Mesenchymal stem cell (in vitro differentiated cells and primary cell): ENCODE results near the gene GPHA2.
A peak's percentile ranks its signal among the peaks of the same experiment; 100 is the strongest.

Experiments
- DNase-seq: peaks from one replicate; pipeline ENCODE4 v3.0.0-alpha.2; 2013
- H2AFZ ChIP-seq: one replicate; pipeline ENCODE4 v1.6.1; 2013; ENCODE audit warnings: low read depth, mild to moderate bottlenecking, control low read depth, inconsistent platforms, low read length, moderate library complexity
- H2AK5ac ChIP-seq: 2 replicates; pipeline ENCODE4 v1.6.1; 2013; ENCODE audit warnings: low read length, moderate library complexity, mild to moderate bottlenecking, inconsistent platforms; ENCODE audit not compliant: severe bottlenecking
- H2BK120ac ChIP-seq: one replicate; pipeline ENCODE4 v1.6.1; 2013; ENCODE audit warnings: low read depth, mild to moderate bottlenecking, inconsistent platforms, low read length, moderate library complexity
- H2BK12ac ChIP-seq, 2 experiments: one replicate each; pipeline ENCODE4 v1.6.1; 2013; ENCODE audit warnings: inconsistent platforms in 2 of 2, low read length in 2 of 2, mild to moderate bottlenecking in 2 of 2, moderate library complexity in 2 of 2, control low read depth in 1 of 2
- H2BK15ac ChIP-seq: one replicate; pipeline ENCODE4 v1.6.1; 2013; ENCODE audit warnings: mild to moderate bottlenecking, low read depth, inconsistent platforms; ENCODE audit not compliant: poor library complexity, severe bottlenecking
- H2BK5ac ChIP-seq: 2 replicates; pipeline ENCODE4 v1.6.1; 2013; ENCODE audit warnings: low read depth, mild to moderate bottlenecking, low read length, control low read depth, inconsistent platforms; ENCODE audit not compliant: poor library complexity, severe bottlenecking
- H3K14ac ChIP-seq, 2 experiments: one replicate each; pipeline ENCODE4 v1.6.1; 2013; ENCODE audit warnings: inconsistent platforms in 2 of 2, low read length in 2 of 2, control low read depth in 1 of 2, mild to moderate bottlenecking in 1 of 2, moderate library complexity in 1 of 2
- H3K18ac ChIP-seq, 2 experiments: one replicate each; pipeline ENCODE4 v1.6.1; 2013; ENCODE audit warnings: inconsistent platforms in 2 of 2, low read length in 2 of 2, control low read depth in 1 of 2, low read depth in 1 of 2, mild to moderate bottlenecking in 1 of 2
- H3K23ac ChIP-seq, 2 experiments: one replicate each; pipeline ENCODE4 v1.6.1; 2013; ENCODE audit warnings: inconsistent platforms in 2 of 2, low read length in 2 of 2, mild to moderate bottlenecking in 2 of 2, moderate library complexity in 2 of 2, control low read depth in 1 of 2
- H3K27ac ChIP-seq: 2 replicates; pipeline ENCODE4 v1.5.1; 2013; ENCODE audit warnings: mild to moderate bottlenecking, moderate library complexity, low read length, control low read depth, inconsistent platforms; ENCODE audit not compliant: poor library complexity, severe bottlenecking
- H3K27me3 ChIP-seq, 2 experiments: 2 replicates each; pipeline versions ENCODE4 v1.6.1 to v1.7.0; 2013; ENCODE audit warnings: low read length in 2 of 2, mild to moderate bottlenecking in 2 of 2, moderate library complexity in 2 of 2, control low read depth in 1 of 2, inconsistent platforms in 1 of 2; ENCODE audit not compliant: control insufficient read depth in 1 of 2, insufficient read depth in 1 of 2
- H3K36me3 ChIP-seq, 2 experiments: 2 replicates each; pipeline versions ENCODE4 v1.6.1 to v1.7.0; 2013; ENCODE audit warnings: low read length in 2 of 2, control low read depth in 1 of 2, inconsistent platforms in 1 of 2, low read depth in 1 of 2, mild to moderate bottlenecking in 1 of 2; ENCODE audit not compliant: insufficient read depth in 2 of 2, control insufficient read depth in 1 of 2
- H3K4ac ChIP-seq, 2 experiments: one replicate each; pipeline ENCODE4 v1.6.1; 2013; ENCODE audit warnings: inconsistent platforms in 2 of 2, low read length in 2 of 2, mild to moderate bottlenecking in 2 of 2, moderate library complexity in 2 of 2, control low read depth in 1 of 2, low read depth in 1 of 2
- H3K4me1 ChIP-seq: 2 replicates; pipeline ENCODE4 v1.6.1; 2013; ENCODE audit warnings: low read depth, low read length, control low read depth; ENCODE audit not compliant: control insufficient read depth, insufficient read depth
- H3K4me2 ChIP-seq: 2 replicates; pipeline ENCODE4 v1.6.1; 2013; ENCODE audit warnings: low read length, mild to moderate bottlenecking, inconsistent platforms; ENCODE audit not compliant: poor library complexity, severe bottlenecking
- H3K4me3 ChIP-seq, 2 experiments: 2 replicates each; pipeline versions ENCODE4 v1.5.1 to v1.7.0; 2013; ENCODE audit warnings: low read length in 2 of 2, mild to moderate bottlenecking in 2 of 2, control low read depth in 1 of 2, low read depth in 1 of 2; ENCODE audit not compliant: insufficient read depth in 1 of 2
- H3K79me1 ChIP-seq: replicated peaks from 2 replicates; pipeline ENCODE4 v1.6.1; 2013; ENCODE audit warnings: mild to moderate bottlenecking, control low read depth, low read length, inconsistent platforms; ENCODE audit not compliant: poor library complexity, severe bottlenecking
- H3K9ac ChIP-seq: 2 replicates; pipeline ENCODE4 v1.7.0; 2013; ENCODE audit warnings: mild to moderate bottlenecking, low read length, moderate library complexity
- H3K9me3 ChIP-seq: 2 replicates; pipeline ENCODE4 v1.7.0; 2013; ENCODE audit warnings: mild to moderate bottlenecking, low read length; ENCODE audit not compliant: control insufficient read depth
- H4K8ac ChIP-seq: one replicate; pipeline ENCODE4 v1.6.1; 2013; ENCODE audit warnings: inconsistent platforms, mild to moderate bottlenecking, low read length, moderate library complexity
- H4K91ac ChIP-seq: one replicate; pipeline ENCODE4 v1.6.1; 2013; ENCODE audit warnings: mild to moderate bottlenecking, low read length, inconsistent platforms
- WGBS: methylation state at CpG from one replicate; pipeline ENCODE4 v1.1.7; 2013; ENCODE audit warnings: mixed read lengths; 5-methylcytosine and 5-hydroxymethylcytosine counted together

The GPHA2 gene

DNA sequence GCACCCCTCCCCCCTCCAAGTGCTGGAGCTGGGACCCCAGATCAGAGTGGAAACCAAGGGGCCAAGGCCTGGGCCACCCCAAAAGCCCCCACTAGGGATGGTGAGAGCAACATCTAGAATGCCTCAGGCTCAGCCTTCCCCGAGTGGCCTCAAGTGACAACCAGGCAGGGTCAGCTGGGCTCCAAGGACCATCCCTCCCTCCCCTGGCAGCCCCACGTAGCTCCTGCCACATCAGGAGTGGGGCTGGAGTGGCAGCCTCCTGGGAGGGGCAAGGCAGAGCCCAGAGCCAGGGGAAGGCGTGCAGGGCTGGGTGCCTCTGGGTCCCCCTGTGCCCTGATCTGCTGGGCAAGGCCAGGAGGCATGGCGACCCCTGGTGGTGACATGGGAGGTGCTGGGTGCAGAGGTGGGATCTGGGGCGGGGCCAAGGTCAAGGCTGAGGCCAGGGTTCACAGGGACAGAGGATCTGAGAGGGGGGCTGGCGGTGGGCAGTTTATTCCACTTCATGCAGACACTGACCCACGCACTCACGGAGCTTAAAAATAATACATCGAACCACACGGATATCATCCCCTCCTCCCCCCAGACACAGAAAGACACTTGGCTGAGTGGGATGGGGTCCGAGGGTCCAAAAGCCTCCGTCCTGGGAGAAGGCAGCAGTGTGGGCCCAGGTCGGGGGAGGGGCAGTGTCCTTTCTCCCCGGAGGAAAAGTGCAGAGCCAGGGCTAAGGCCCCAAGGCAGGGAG lies 41.5 kb downstream of the GPHA2 start:
- peak; percentile 66 for DNase-seq
- peak overlapping the region in 1 of 2 experiments; percentile 68 for H2BK12ac ChIP-seq
- peak overlapping the region in 1 of 2 experiments; percentile 41 for H3K4ac ChIP-seq
- peaks cover 14% of the 10 kb centered on the region for H3K4me1 ChIP-seq
- no peak overlapping the region for H2BK15ac ChIP-seq
- no peak overlapping the region for H4K91ac ChIP-seq
- H3K4me3 ChIP-seq: no peak overlapping the region
- no peak overlapping the region for H2AK5ac ChIP-seq
- H2BK5ac ChIP-seq: no peak overlapping the region
- no peak overlapping the region for H3K27ac ChIP-seq
- peak overlapping the region in 1 of 2 experiments; percentile 86 for H3K18ac ChIP-seq
- H3K79me1 ChIP-seq: no peaks in the 10 kb centered on the region
- no peaks in the 10 kb centered on the region for H3K27me3 ChIP-seq
- no peak overlapping the region for H3K4me2 ChIP-seq
- no peak overlapping the region for H2BK120ac ChIP-seq
- 42% methylated on average over 12 of the region's 14 CpGs for WGBS
- peak overlapping the region in 1 of 2 experiments; percentile 37 for H3K14ac ChIP-seq
- H2AFZ ChIP-seq: peak overlapping the region; percentile 32
- no peaks in the 10 kb centered on the region for H3K9me3 ChIP-seq
- H3K23ac ChIP-seq: no peak overlapping the region
- H4K8ac ChIP-seq: no peak overlapping the region
- peaks cover 43 to 46% of the 10 kb centered on the region in 2 experiments for H3K36me3 ChIP-seq
- H3K9ac ChIP-seq: no peak overlapping the region

DNA sequence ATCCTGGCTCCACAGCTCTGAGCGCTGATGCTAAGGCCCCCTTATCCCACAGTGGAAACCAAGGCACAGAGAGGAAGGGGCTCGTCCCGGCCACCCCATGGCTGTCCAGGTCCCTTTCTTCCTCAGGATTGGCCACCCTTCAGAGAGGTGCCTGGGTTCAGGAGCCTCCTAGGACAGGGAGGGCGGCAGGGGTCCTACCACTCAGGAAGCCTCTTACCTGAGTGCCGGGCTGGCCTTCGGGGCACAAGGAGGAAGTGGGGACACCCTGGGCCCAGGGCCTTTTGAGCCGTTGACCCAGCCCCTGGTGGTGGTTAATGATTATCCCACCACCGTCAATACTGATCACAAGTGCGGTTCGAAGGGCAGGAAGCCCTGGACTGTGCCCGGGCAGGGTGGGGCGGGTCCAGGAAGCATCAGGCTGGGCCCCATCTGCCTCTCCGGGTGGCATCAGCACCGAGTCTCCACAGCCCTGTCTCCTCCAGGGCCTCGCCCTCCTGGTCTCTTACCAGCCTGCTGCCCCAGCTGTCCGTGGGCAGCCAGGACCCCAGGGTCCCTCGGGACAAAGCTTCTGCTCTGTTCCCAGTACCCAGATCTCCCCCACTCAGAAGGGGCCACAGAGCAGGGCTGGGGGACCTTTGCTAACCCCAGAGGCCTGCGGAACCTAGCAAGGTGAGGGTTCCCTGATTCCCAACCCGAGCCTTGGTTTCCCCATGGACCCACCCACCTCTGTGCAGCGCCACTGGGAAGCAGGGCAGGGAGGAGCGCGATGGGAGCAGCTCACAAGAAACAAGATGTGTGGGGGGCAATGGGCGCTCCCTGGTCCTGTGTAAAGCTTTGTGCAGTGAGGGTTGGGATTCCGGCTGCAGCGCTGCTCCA lies 42.3 kb downstream of the GPHA2 start:
- Histone ChIP-seq H4K8ac (no peak overlapping the region), H3K18ac (peak overlapping the region in 1 of 2 experiments; percentile 86), H2BK5ac (no peak overlapping the region), H3K27ac (no peak overlapping the region), H4K91ac (peak overlapping the region; percentile 3), H3K4me3 (no peak overlapping the region), H3K23ac (no peak overlapping the region), H3K14ac (no peak overlapping the region), H2BK120ac (no peak overlapping the region), H3K9me3 (no peaks in the 10 kb centered on the region), H2BK15ac (no peak overlapping the region), H3K4ac (no peak overlapping the region), H3K79me1 (no peaks in the 10 kb centered on the region), H3K9ac (no peak overlapping the region), H2BK12ac (peak overlapping the region in 1 of 2 experiments; percentile 25), H3K4me2 (no peak overlapping the region), H3K36me3 (peaks cover 37 to 39% of the 10 kb centered on the region in 2 experiments), H3K27me3 (no peaks in the 10 kb centered on the region), H3K4me1 (peaks cover 20% of the 10 kb centered on the region), H2AK5ac (no peak overlapping the region), H2AFZ (no peak overlapping the region)
- 92% methylated on average over 25 of the region's 25 CpGs for WGBS
- DNase-seq: no peak

DNA sequence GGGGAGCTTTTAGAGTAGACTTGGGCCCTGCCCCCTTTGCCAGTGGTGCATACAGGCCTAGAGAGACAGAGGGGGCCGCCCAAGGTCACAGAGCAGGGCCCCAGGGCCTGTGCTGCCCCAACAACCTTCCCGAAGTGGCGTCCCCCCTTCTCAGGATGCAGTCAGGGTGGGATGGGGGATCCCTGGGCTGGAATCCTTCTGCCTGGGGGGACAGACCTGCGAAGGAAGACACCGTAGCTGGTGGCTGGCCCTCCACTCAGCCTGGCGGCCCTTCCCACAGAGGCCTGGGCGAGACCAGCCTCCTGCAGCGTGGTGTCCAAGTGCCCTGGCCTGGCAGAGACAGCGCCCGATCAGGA lies 42.9 kb downstream of the GPHA2 start:
- peaks cover 30 to 33% of the 10 kb centered on the region in 2 experiments for H3K36me3 ChIP-seq
- no peak overlapping the region for H4K91ac ChIP-seq
- no peak overlapping the region for H2BK5ac ChIP-seq
- H2BK15ac ChIP-seq: no peak overlapping the region
- no peak overlapping the region for H3K9ac ChIP-seq
- DNase-seq: no peak
- no peak overlapping the region for H3K18ac ChIP-seq
- no peak overlapping the region for H3K27ac ChIP-seq
- H3K4ac ChIP-seq: no peak overlapping the region
- no peak overlapping the region for H2BK12ac ChIP-seq
- H3K79me1 ChIP-seq: no peaks in the 10 kb centered on the region
- no peak overlapping the region for H4K8ac ChIP-seq
- no peak overlapping the region for H3K4me3 ChIP-seq
- WGBS: 95% methylated on average over 10 of the region's 10 CpGs
- H3K9me3 ChIP-seq: no peaks in the 10 kb centered on the region
- peak overlapping the region; percentile 34 for H2AK5ac ChIP-seq
- H3K23ac ChIP-seq: no peak overlapping the region
- no peak overlapping the region for H3K14ac ChIP-seq
- H3K27me3 ChIP-seq: no peaks in the 10 kb centered on the region
- no peak overlapping the region for H2BK120ac ChIP-seq
- no peak overlapping the region for H2AFZ ChIP-seq
- H3K4me1 ChIP-seq: peaks cover 25% of the 10 kb centered on the region
- no peak overlapping the region for H3K4me2 ChIP-seq

DNA sequence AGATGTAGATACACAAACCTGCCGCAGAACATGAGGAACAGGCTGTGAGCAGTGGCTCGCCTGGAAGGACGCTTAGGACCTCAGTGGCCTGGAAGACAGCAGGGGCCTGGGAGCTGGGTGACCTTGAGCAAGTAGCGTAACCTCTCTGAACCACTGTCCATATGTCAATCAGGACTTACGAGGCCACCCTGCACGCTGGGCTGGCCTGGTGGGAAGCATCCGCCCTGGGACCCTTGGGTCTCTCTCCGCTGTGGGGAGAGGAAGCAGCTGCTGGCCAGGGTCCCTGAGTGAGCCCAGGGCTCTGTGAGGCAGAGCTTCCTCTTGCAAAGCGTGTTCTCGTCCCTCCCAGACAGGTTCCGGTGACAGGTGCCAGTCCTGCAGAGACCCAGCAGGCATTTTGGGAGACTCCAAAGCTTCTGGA lies 43.3 kb downstream of the GPHA2 start:
- WGBS: 90% methylated on average over 11 of the region's 11 CpGs
- Histone ChIP-seq H3K9ac (no peak overlapping the region), H3K23ac (no peak overlapping the region), H2BK15ac (no peak overlapping the region), H3K27ac (no peak overlapping the region), H3K4me2 (no peak overlapping the region), H3K4me3 (no peak overlapping the region), H4K91ac (peak overlapping the region; percentile 40), H3K4ac (no peak overlapping the region), H3K36me3 (peaks cover 28 to 29% of the 10 kb centered on the region in 2 experiments), H2AK5ac (no peak overlapping the region), H2AFZ (no peak overlapping the region), H4K8ac (no peak overlapping the region), H3K14ac (no peak overlapping the region), H3K79me1 (no peaks in the 10 kb centered on the region), H2BK5ac (no peak overlapping the region), H3K9me3 (no peaks in the 10 kb centered on the region), H2BK120ac (no peak overlapping the region), H3K4me1 (peaks cover 27% of the 10 kb centered on the region), H2BK12ac (no peak overlapping the region), H3K27me3 (no peaks in the 10 kb centered on the region), H3K18ac (no peak overlapping the region)
- no peak for DNase-seq
